ENCODE measurements around the gene AGBL1.

Gene AGBL1

DNA sequence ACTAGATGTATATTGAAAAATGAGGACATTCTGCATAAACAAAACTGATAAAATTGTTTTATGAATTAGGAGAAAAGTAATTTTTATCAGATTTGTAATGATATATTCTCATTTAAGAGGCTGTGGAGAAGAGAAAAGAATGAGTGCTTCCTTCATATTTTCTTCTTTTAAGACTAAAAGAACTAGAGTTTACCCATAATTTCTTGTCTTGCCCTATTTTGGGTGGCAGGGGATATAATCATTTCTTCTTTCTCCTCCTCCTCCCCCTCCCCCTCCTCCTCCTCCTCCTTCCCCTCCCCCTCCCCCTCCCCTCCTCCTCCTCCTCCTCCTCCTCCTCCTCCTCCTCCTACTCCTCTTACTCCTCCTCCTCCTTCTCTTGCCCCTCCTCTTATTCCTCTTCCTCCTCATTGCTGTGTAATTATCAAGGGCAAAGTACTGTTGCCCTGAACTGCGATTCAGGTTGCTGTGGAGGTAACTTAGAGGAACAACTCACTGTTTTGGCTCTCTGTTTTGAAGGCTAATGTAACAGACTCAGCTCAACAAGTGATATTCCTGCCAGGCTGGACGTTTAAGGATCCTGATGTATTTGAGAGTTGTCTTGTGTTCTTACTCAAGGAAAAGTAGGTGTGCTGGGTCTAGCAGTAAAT is 555.4 kb downstream of the AGBL1 start:
- no peak overlapping the region for H3K27ac ChIP-seq (replicated peaks)
- no peak for DNase-seq (ENCODE audit: low read depth in 1 of 2, low spot score in 1 of 2)
- no peak overlapping the region for H3K4me3 ChIP-seq (replicated peaks; ENCODE audit: insufficient read depth, low read length)
- H3K27me3 ChIP-seq (ENCODE audit: insufficient read depth, poor library complexity, severe bottlenecking): no peaks in the 10 kb centered on the region
- TF ChIP-seq SPI1 (IDR thresholded peaks at IDR 0.05; ENCODE audit: borderline replicate concordance, low read depth): no peak
- TF ChIP-seq, protein P1, sequence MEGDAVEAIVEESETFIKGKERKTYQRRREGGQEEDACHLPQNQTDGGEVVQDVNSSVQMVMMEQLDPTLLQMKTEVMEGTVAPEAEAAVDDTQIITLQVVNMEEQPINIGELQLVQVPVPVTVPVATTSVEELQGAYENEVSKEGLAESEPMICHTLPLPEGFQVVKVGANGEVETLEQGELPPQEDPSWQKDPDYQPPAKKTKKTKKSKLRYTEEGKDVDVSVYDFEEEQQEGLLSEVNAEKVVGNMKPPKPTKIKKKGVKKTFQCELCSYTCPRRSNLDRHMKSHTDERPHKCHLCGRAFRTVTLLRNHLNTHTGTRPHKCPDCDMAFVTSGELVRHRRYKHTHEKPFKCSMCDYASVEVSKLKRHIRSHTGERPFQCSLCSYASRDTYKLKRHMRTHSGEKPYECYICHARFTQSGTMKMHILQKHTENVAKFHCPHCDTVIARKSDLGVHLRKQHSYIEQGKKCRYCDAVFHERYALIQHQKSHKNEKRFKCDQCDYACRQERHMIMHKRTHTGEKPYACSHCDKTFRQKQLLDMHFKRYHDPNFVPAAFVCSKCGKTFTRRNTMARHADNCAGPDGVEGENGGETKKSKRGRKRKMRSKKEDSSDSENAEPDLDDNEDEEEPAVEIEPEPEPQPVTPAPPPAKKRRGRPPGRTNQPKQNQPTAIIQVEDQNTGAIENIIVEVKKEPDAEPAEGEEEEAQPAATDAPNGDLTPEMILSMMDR (IDR thresholded peaks at IDR 0.05; ENCODE audit: insufficient read depth, low read length): no peak
- TF ChIP-seq GABPA (IDR thresholded peaks at IDR 0.05; ENCODE audit: low read depth): no peak

DNA sequence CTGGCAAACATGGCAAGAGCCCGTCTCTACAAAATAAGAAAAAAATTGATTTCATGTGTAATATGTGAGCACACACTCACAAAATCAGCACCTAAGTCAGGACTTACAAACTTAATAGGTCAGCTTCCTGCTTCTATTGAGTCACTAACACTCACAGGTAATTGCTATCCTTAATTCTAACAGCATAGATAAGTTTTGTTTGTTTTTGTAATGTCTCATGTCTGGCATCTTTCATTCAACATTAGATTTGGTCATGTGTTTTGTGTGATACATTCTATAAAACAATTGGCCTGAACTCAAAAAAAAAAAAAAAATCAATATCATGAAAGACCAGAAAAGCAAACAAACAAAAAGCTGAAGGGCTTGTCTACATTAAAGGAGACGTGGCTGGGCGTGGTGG is 564.7 kb downstream of the AGBL1 start:
- no peak overlapping the region for H3K4me3 ChIP-seq (replicated peaks; ENCODE audit: insufficient read depth, low read length)
- TF ChIP-seq, protein P2, sequence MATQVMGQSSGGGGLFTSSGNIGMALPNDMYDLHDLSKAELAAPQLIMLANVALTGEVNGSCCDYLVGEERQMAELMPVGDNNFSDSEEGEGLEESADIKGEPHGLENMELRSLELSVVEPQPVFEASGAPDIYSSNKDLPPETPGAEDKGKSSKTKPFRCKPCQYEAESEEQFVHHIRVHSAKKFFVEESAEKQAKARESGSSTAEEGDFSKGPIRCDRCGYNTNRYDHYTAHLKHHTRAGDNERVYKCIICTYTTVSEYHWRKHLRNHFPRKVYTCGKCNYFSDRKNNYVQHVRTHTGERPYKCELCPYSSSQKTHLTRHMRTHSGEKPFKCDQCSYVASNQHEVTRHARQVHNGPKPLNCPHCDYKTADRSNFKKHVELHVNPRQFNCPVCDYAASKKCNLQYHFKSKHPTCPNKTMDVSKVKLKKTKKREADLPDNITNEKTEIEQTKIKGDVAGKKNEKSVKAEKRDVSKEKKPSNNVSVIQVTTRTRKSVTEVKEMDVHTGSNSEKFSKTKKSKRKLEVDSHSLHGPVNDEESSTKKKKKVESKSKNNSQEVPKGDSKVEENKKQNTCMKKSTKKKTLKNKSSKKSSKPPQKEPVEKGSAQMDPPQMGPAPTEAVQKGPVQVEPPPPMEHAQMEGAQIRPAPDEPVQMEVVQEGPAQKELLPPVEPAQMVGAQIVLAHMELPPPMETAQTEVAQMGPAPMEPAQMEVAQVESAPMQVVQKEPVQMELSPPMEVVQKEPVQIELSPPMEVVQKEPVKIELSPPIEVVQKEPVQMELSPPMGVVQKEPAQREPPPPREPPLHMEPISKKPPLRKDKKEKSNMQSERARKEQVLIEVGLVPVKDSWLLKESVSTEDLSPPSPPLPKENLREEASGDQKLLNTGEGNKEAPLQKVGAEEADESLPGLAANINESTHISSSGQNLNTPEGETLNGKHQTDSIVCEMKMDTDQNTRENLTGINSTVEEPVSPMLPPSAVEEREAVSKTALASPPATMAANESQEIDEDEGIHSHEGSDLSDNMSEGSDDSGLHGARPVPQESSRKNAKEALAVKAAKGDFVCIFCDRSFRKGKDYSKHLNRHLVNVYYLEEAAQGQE (IDR thresholded peaks at IDR 0.05; ENCODE audit: insufficient replicate concordance, low read depth): no peak
- no peak for DNase-seq (ENCODE audit: low read depth in 1 of 2, low spot score in 1 of 2)
- H3K27ac ChIP-seq (replicated peaks): no peak overlapping the region
- no peaks in the 10 kb centered on the region for H3K27me3 ChIP-seq (ENCODE audit: insufficient read depth, poor library complexity, severe bottlenecking)

DNA sequence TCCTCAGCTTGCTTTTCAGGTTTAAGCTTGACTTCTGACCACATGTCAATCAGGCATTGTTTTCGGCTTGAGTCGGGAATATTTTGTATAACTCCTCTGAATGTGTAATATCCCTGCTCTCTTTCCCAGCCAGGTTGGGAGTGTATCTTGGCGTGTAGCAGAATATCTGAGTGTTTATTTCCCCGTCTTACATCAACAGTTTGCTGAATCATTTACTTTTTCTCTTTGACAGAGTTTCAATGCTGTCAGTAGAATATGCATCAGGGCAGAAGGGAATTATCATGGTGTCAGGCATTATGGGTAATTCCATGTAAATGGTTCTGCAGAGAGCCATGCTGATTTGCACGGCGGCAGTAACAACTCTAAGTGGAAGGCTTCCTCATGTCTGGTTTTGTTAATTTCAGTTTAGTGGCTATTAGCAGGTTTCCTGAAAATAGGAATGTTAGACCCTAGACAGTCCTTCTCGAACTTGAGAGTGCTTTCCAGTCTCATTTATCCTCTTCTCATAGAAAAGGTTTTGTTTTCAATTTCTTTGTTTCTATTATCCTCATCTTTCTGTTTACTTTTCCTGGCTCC is 566.3 kb downstream of the AGBL1 start:
- Histone ChIP-seq H3K27me3 (ENCODE audit: insufficient read depth, poor library complexity, severe bottlenecking) (no peaks in the 10 kb centered on the region), H3K27ac (replicated peaks) (no peak overlapping the region), H3K4me3 (replicated peaks; ENCODE audit: insufficient read depth, low read length) (no peak overlapping the region)
- TF ChIP-seq POLR2AphosphoS5 (IDR thresholded peaks at IDR 0.05; ENCODE audit: low read depth): no peak
- TF ChIP-seq GABPA (IDR thresholded peaks at IDR 0.05; ENCODE audit: low read depth): no peak
- TF ChIP-seq SPI1 (IDR thresholded peaks at IDR 0.05; ENCODE audit: borderline replicate concordance, low read depth): no peak
- no peak for DNase-seq (ENCODE audit: low read depth in 1 of 2, low spot score in 1 of 2)

DNA sequence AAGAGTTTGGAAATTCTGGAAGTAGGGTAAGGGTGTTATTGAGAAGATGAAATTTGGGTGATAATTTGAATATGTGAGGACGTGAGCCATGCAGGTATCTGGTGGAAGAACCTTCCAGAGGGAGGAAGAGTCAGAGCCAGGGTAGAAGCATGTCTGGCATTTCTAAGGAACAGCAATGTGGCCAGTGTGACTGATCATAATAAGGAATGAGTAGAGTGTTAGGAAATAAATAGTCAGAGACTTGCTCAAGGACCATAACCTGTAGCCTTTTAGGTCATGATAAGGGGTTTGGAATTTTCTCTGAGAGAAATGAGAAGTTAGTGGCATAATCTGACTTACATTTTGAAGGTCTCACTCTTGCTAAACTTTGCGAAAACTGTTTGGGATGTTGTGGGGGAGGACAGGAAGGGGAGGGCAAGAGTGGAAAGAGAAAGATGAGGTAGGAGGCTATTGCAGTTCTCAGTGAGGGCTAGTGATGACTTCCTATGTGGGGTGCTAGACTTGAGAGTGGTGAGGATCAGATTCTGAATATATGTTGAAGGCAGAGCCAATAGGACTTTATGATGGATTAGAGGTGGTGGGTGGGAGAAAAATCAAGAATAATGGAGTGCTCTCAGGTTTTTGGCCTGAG is 568.3 kb downstream of the AGBL1 start:
- Histone ChIP-seq H3K27ac (replicated peaks) (no peak overlapping the region), H3K4me3 (replicated peaks; ENCODE audit: insufficient read depth, low read length) (no peak overlapping the region), H3K27me3 (ENCODE audit: insufficient read depth, poor library complexity, severe bottlenecking) (no peaks in the 10 kb centered on the region)
- TF ChIP-seq GABPA (IDR thresholded peaks at IDR 0.05; ENCODE audit: low read depth) (no peak), POLR2AphosphoS5 (IDR thresholded peaks at IDR 0.05; ENCODE audit: low read depth) (no peak), SPI1 (IDR thresholded peaks at IDR 0.05; ENCODE audit: borderline replicate concordance, low read depth) (no peak)
- TF ChIP-seq, protein P2 (IDR thresholded peaks at IDR 0.05; ENCODE audit: insufficient replicate concordance, low read depth): no peak
- TF ChIP-seq, protein P1 (IDR thresholded peaks at IDR 0.05; ENCODE audit: insufficient read depth, low read length): no peak
- DNase-seq (ENCODE audit: low read depth in 1 of 2, low spot score in 1 of 2): no peak

Data from HL-60 (cell line).